GM12878 (cell line): ENCODE results near the gene MEP1A. TPM values are rescaled to one million over a fixed set of nuclear protein-coding genes. Genes with fewer than 3 reads are reported as not detected.

Source experiments
- ATAC-seq: fragments of 200-7000 bp; cut with Tn5 transposase; 3 replicates; pipeline ENCODE4 v1.9.1; 2020; ENCODE audit warnings: mild to moderate bottlenecking, moderate library complexity
- BruUV-seq: library from RNA; stranded (reverse); fragments of 400-500 nt; replicated peaks from 2 replicates; lab custom pipeline; 2021; lab: Mats Ljungman, UMichigan
- CTCF ChIA-PET: fragments of 300-600 bp; sonication (Branson Sonifier 250); formaldehyde crosslinking; extraction: SDS; loops from one replicate; lab custom pipeline; 2021; ENCODE audit warnings: inconsistent platforms; lab: Yijun Ruan, JAX
- POLR2A ChIA-PET: fragments of 350-600 bp; formaldehyde crosslinking; extraction: SDS; loops from one replicate; lab custom pipeline; 2021; ENCODE audit warnings: inconsistent platforms; lab: Charles Lee
- RAD21 ChIA-PET: fragments of 300-600 bp; sonication (Branson Sonifier 250); formaldehyde crosslinking; loops from one replicate; lab custom pipeline; 2023; ENCODE audit warnings: antibody characterized with exemption; ENCODE audit not compliant: unreplicated experiment; lab: Charles Lee
- SMC1A ChIA-PET: fragments of 300-600 bp; sonication (Branson Sonifier 250); formaldehyde crosslinking; loops from one replicate; lab custom pipeline; 2023; ENCODE audit not compliant: unreplicated experiment, uncharacterized antibody; lab: Charles Lee
- DNase-seq: peaks from one replicate; pipeline ENCODE4 v3.0.0-alpha.2; 2011; ENCODE audit warnings: low read depth, low spot score
- FAIRE-seq: peaks from 3 replicates; lab custom pipeline; 2011; peaks lifted over from hg19 to GRCh38; lab: Jason Lieb, UNC
- H2AFZ ChIP-seq: 2 replicates; pipeline ENCODE4 v1.6.0; 2011; ENCODE audit warnings: low read depth, low read length, control low read depth; ENCODE audit not compliant: control insufficient read depth
- H3K27ac ChIP-seq: 2 replicates; pipeline ENCODE4 v1.5.1; 2011; ENCODE audit warnings: control low read depth; ENCODE audit not compliant: control insufficient read depth, insufficient read depth
- H3K27me3 ChIP-seq, 2 experiments: replicated peaks in 1 of 2; 2 replicates each; pipeline versions ENCODE4 v1.6.0 to v1.6.1; 2011; ENCODE audit warnings: low read length in 1 of 2; ENCODE audit not compliant: control insufficient read depth in 2 of 2, insufficient read depth in 2 of 2
- H3K36me3 ChIP-seq, 2 experiments: 2 replicates each; pipeline ENCODE4 v1.5.1; 2011; ENCODE audit warnings: low read length in 1 of 2; ENCODE audit not compliant: control insufficient read depth in 2 of 2, insufficient read depth in 2 of 2
- H3K4me1 ChIP-seq: 2 replicates; pipeline ENCODE4 v1.6.1; 2011; ENCODE audit warnings: mild to moderate bottlenecking, low read length, moderate library complexity, mixed read lengths; ENCODE audit not compliant: control insufficient read depth, insufficient read depth
- H3K4me2 ChIP-seq: 2 replicates; pipeline ENCODE4 v1.6.0; 2011; ENCODE audit warnings: control low read depth; ENCODE audit not compliant: control insufficient read depth, insufficient read depth
- H3K4me3 ChIP-seq: fragments of 200-600 bp; sonication (generic); 2 replicates; pipeline ENCODE4 v1.5.1; 2016
- H3K79me2 ChIP-seq: 2 replicates; pipeline ENCODE4 v1.6.0; 2011; ENCODE audit warnings: low read length; ENCODE audit not compliant: control insufficient read depth, insufficient read depth
- H3K9ac ChIP-seq: 2 replicates; pipeline ENCODE4 v1.8.0; 2011; ENCODE audit warnings: low read length, control low read depth, mixed read lengths; ENCODE audit not compliant: control insufficient read depth, insufficient read depth
- H3K9me3 ChIP-seq: replicated peaks from 3 replicates; pipeline ENCODE4 v1.5.1; 2011; ENCODE audit warnings: mild to moderate bottlenecking, low read length; ENCODE audit not compliant: control insufficient read depth, insufficient read depth
- H4K20me1 ChIP-seq: 2 replicates; pipeline ENCODE4 v1.6.0; 2011; ENCODE audit not compliant: control insufficient read depth, insufficient read depth
- BCL3 ChIP-seq: IDR thresholded peaks from 2 replicates; pipeline ENCODE4 v1.6.1; 2011; ENCODE audit warnings: borderline replicate concordance, low read depth, mild to moderate bottlenecking, moderate library complexity, low read length; ENCODE audit not compliant: insufficient read depth, poor library complexity, severe bottlenecking
- EZH2 ChIP-seq: IDR thresholded peaks from 2 replicates; pipeline ENCODE4 v1.6.1; 2012; ENCODE audit warnings: low read depth, mild to moderate bottlenecking, control low read depth, inconsistent platforms, low read length, borderline replicate concordance; ENCODE audit not compliant: control insufficient read depth
- HDAC2 ChIP-seq: fragments of 200-600 bp; sonication (generic); IDR thresholded peaks from 2 replicates; pipeline ENCODE4 v1.6.1; 2017
- MTA2 ChIP-seq: fragments of 450-650 bp; IDR thresholded peaks from 2 replicates; pipeline ENCODE4 v1.6.1; 2016; ENCODE audit warnings: low read depth, mild to moderate bottlenecking, moderate library complexity
- NFYB ChIP-seq: IDR thresholded peaks from 2 replicates; pipeline ENCODE4 v1.6.1; 2011; ENCODE audit warnings: low read depth, mild to moderate bottlenecking, low read length, improper control_type of control experiment, moderate library complexity; ENCODE audit not compliant: insufficient read depth
- POLR2A ChIP-seq: IDR thresholded peaks from 2 replicates; pipeline ENCODE4 v1.6.1; 2011; ENCODE audit warnings: low read depth, mild to moderate bottlenecking, low read length
- POLR2AphosphoS5 ChIP-seq: IDR thresholded peaks from 2 replicates; pipeline ENCODE4 v1.6.1; 2011; ENCODE audit warnings: mild to moderate bottlenecking, low read length, inconsistent platforms
- SIX5 ChIP-seq: IDR thresholded peaks from 2 replicates; pipeline ENCODE4 v1.6.1; 2011; ENCODE audit warnings: mild to moderate bottlenecking, low read depth, low read length, moderate library complexity; ENCODE audit not compliant: severe bottlenecking
- ZBTB40 ChIP-seq: fragments of 450-650 bp; IDR thresholded peaks from 2 replicates; pipeline ENCODE4 v1.6.1; 2016; ENCODE audit warnings: mild to moderate bottlenecking, moderate library complexity, borderline replicate concordance
- ZNF274 ChIP-seq: IDR thresholded peaks from one replicate; pipeline ENCODE4 v1.8.0; 2011; ENCODE audit not compliant: insufficient read length, insufficient read depth
- ZZZ3 ChIP-seq: IDR thresholded peaks from 2 replicates; pipeline ENCODE4 v1.6.1; 2011; ENCODE audit warnings: low read depth; ENCODE audit not compliant: control insufficient read depth, insufficient read length
- WGBS: methylation state at CpG from one replicate; pipeline ENCODE4 v1.1.6; 2016; ENCODE audit warnings: low lambda C conversion rate; ENCODE audit not compliant: insufficient replicate concordance, insufficient coverage; ENCODE audit errors: missing lambda C conversion rate; 5-methylcytosine and 5-hydroxymethylcytosine counted together
- in situ Hi-C: fragments of 300-500 bp; cut with MboI; formaldehyde crosslinking; loops from 9 replicates; pipeline ENCODE4 v1.14.3; 2018; ENCODE audit warnings: mixed read lengths
- intact Hi-C: fragments of 100-400 bp; cut with micrococcal nuclease; formaldehyde crosslinking; loops from one replicate; pipeline ENCODE4 v1.14.2; 2022; ENCODE audit not compliant: unreplicated experiment
- polyA plus RNA-seq, 11 experiments: library from polyadenylated mRNA; depleted of rRNA in 4 of 11; unstranded in 6 of 11; stranded (reverse) in 5 of 11; fragments of >200 nt; fragmentation: Nextera tagmentation in 4 of 11; fragmentation: Illumina TruSeq in 1 of 11; extraction: Ambion mirVana in 4 of 11; extraction: Trizol in 1 of 11; gene quantifications; 1 replicate in 1 of 11; 2 replicates in 10 of 11; pipeline versions ENCODE4 v1.2.1 to v1.2.3, GENCODE V29; 2011 to 2016; ENCODE audit warnings: inconsistent platforms in 2 of 11, missing spikeins in 2 of 11, low read depth in 1 of 11
- total RNA-seq, 4 experiments: library from RNA; depleted of rRNA in 3 of 4; stranded (reverse); fragments of >200 nt in 3 of 4; fragmentation: Illumina TruSeq in 1 of 4; extraction: Trizol in 1 of 4; gene quantifications; 2 replicates each; pipeline versions ENCODE4 v1.2.1 to v1.2.3, GENCODE V29; 2013 to 2021
- TF ChIP-seq, protein P1 (sequence below): IDR thresholded peaks from 2 replicates; pipeline ENCODE4 v1.6.1; 2012; ENCODE audit warnings: low read depth, low read length, improper control_type of control experiment

The MEP1A gene
- total and polyA plus RNA-seq, 10 of the 15 experiments (the other 5 are each of a cell fraction or from before 2014, with no cell fraction given): not detected

DNA sequence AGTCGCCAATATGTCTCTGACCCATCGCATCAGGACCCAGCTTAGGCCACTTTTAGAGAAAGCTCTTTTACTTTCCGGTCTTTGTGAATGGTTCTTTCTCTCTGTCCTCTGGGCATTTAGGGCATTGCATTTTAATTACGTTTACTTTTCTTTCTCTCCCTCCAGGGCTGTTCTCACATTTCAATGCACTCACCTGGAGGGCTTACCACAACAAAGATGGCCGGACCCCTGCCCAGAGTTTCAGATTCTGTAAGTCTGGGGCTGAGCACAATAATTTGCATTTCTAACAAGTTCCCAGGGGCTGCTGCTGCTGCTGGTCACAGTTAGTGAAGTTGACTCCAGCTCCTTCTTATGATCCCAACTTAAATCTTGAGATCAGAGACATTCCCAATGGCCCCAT is 43.5 kb upstream of the MEP1A start:
- H3K36me3 ChIP-seq: no peaks in the 10 kb centered on the region
- no peak overlapping the region for H2AFZ ChIP-seq
- no peaks in the 10 kb centered on the region for H3K9me3 ChIP-seq
- no peak for ATAC-seq
- H3K4me3 ChIP-seq: no peak overlapping the region
- no peak for TF ChIP-seq POLR2A
- no peak for TF ChIP-seq POLR2AphosphoS5
- TF ChIP-seq BCL3: no peak
- TF ChIP-seq SIX5: no peak
- TF ChIP-seq NFYB: no peak
- no peak for TF ChIP-seq EZH2
- TF ChIP-seq MTA2: no peak
- TF ChIP-seq, all 136 proteins: peak for 0
- 51% methylated on average over 5 of the region's 5 CpGs for WGBS
- H4K20me1 ChIP-seq: no peaks in the 10 kb centered on the region
- ChIA-PET POLR2A (no interaction called here), RAD21 (no interaction called here), SMC1A (no interaction called here), CTCF (interaction anchor here (0.6 kb wide), 1 partner anchor 236 kb away, joined by 3 read pairs; no protein-coding TSS in a partner anchor)
- H3K4me2 ChIP-seq: no peak overlapping the region
- in situ Hi-C loops: no loop called here
- no peak overlapping the region for H3K27ac ChIP-seq
- BruUV-seq: no TSS peak
- no peaks in the 10 kb centered on the region for H3K4me1 ChIP-seq
- no peak overlapping the region for H3K9ac ChIP-seq
- intact Hi-C loops: no loop called here
- H3K79me2 ChIP-seq: no peaks in the 10 kb centered on the region
- no peak for FAIRE-seq
- H3K27me3 ChIP-seq: no peaks in the 10 kb centered on the region
- no peak for DNase-seq

- in situ Hi-C loops: no loop called here
- TF ChIP-seq HDAC2 (no peak), ZNF274 (no peak), MTA2 (no peak), ZBTB40 (no peak), ZZZ3 (no peak)
- TF ChIP-seq, protein P1, sequence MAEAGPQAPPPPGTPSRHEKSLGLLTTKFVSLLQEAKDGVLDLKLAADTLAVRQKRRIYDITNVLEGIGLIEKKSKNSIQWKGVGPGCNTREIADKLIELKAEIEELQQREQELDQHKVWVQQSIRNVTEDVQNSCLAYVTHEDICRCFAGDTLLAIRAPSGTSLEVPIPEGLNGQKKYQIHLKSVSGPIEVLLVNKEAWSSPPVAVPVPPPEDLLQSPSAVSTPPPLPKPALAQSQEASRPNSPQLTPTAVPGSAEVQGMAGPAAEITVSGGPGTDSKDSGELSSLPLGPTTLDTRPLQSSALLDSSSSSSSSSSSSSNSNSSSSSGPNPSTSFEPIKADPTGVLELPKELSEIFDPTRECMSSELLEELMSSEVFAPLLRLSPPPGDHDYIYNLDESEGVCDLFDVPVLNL: no peak
Measured at GRCh38 chr6:46751658-46752057, 41.5 kb upstream of the MEP1A start.

More at GRCh38 chr6:46751658-46752057, 41.5 kb upstream of the MEP1A start:
- ChIA-PET SMC1A (no interaction called here), CTCF (no interaction called here), RAD21 (no interaction called here), POLR2A (no interaction called here)
- no peak overlapping the region for H2AFZ ChIP-seq
- no peak overlapping the region for H3K9ac ChIP-seq
- intact Hi-C loops: no loop called here
- H4K20me1 ChIP-seq: no peaks in the 10 kb centered on the region
- FAIRE-seq: no peak
- H3K27ac ChIP-seq: no peak overlapping the region
- no TSS peak for BruUV-seq
- DNase-seq: no peak
- no peaks in the 10 kb centered on the region for H3K4me1 ChIP-seq
- H3K9me3 ChIP-seq: no peaks in the 10 kb centered on the region
- H3K27me3 ChIP-seq: no peaks in the 10 kb centered on the region
- no peaks in the 10 kb centered on the region for H3K79me2 ChIP-seq
- no peak overlapping the region for H3K4me2 ChIP-seq
- no peaks in the 10 kb centered on the region for H3K36me3 ChIP-seq
- WGBS: 16% methylated on average over 3 of the region's 3 CpGs
- ATAC-seq: no peak
- H3K4me3 ChIP-seq: no peak overlapping the region
